Hepatocyte (in vitro differentiated cells): ENCODE measurements around the gene SP2. TPM values are rescaled to one million over a fixed set of nuclear protein-coding genes. Genes with fewer than 3 reads are reported as not detected.

Experiments used
- DNase-seq: peaks from one replicate; pipeline ENCODE4 v3.0.0-alpha.2; 2016; ENCODE audit warnings: low spot score
- H2AFZ ChIP-seq: fragments of 200-600 bp; sonication (generic); 2 replicates; pipeline ENCODE4 v1.6.0; 2016; ENCODE audit warnings: antibody characterized with exemption, mild to moderate bottlenecking
- H3K27ac ChIP-seq: fragments of 200-600 bp; sonication (generic); 2 replicates; pipeline ENCODE4 v1.5.1; 2016; ENCODE audit warnings: mild to moderate bottlenecking
- H3K27me3 ChIP-seq: fragments of 200-600 bp; sonication (generic); 2 replicates; pipeline ENCODE4 v1.6.1; 2016
- H3K36me3 ChIP-seq: fragments of 200-600 bp; sonication (generic); replicated peaks from 2 replicates; pipeline ENCODE4 v1.5.1; 2016; ENCODE audit warnings: low read depth; ENCODE audit not compliant: insufficient read depth
- H3K4me1 ChIP-seq: fragments of 200-600 bp; sonication (generic); 2 replicates; pipeline ENCODE4 v1.5.1; 2016; ENCODE audit warnings: mild to moderate bottlenecking, moderate library complexity; ENCODE audit not compliant: insufficient read depth
- H3K4me2 ChIP-seq: fragments of 200-600 bp; sonication (generic); 2 replicates; pipeline ENCODE4 v1.6.0; 2016
- H3K4me3 ChIP-seq: fragments of 200-600 bp; sonication (generic); 2 replicates; pipeline ENCODE4 v1.5.1; 2016; ENCODE audit warnings: mild to moderate bottlenecking
- H3K79me2 ChIP-seq: fragments of 200-600 bp; sonication (generic); 2 replicates; pipeline ENCODE4 v1.6.0; 2017; ENCODE audit warnings: mild to moderate bottlenecking
- H3K9me2 ChIP-seq: fragments of 200-600 bp; sonication (generic); replicated peaks from 2 replicates; pipeline ENCODE4 v1.6.0; 2017; ENCODE audit warnings: mild to moderate bottlenecking; ENCODE audit not compliant: insufficient read depth
- H3K9me3 ChIP-seq: fragments of 200-600 bp; sonication (generic); 2 replicates; pipeline ENCODE4 v1.5.1; 2016; ENCODE audit warnings: low read depth, mild to moderate bottlenecking
- H4K20me1 ChIP-seq: fragments of 200-600 bp; sonication (generic); 2 replicates; pipeline ENCODE4 v1.6.0; 2016; ENCODE audit warnings: mild to moderate bottlenecking; ENCODE audit not compliant: insufficient read depth, poor library complexity, severe bottlenecking
- CTCF ChIP-seq: fragments of 200-600 bp; sonication (generic); IDR thresholded peaks from 2 replicates; pipeline ENCODE4 v1.5.1; 2016; ENCODE audit warnings: antibody characterized with exemption, mild to moderate bottlenecking; ENCODE audit not compliant: poor library complexity
- EZH2 ChIP-seq: fragments of 200-600 bp; sonication (generic); IDR thresholded peaks from 2 replicates; pipeline ENCODE4 v1.6.1; 2016; ENCODE audit warnings: antibody characterized with exemption, mild to moderate bottlenecking, borderline replicate concordance
- EZH2phosphoT487 ChIP-seq: fragments of 200-600 bp; sonication (generic); IDR thresholded peaks from one replicate; pipeline ENCODE4 v1.6.1; 2018; ENCODE audit warnings: antibody characterized with exemption, mild to moderate bottlenecking, low read depth, moderate library complexity; ENCODE audit not compliant: unreplicated experiment, severe bottlenecking
- WGBS: methylation state at CpG from one replicate; pipeline ENCODE4 v1.1.6; 2016; ENCODE audit warnings: low lambda C conversion rate; ENCODE audit errors: missing lambda C conversion rate; 5-methylcytosine and 5-hydroxymethylcytosine counted together
- polyA plus RNA-seq: library from polyadenylated mRNA; unstranded; fragments of >200 nt; fragmentation: Nextera tagmentation; extraction: Ambion mirVana; gene quantifications from 2 replicates; pipeline ENCODE4 v1.2.1, GENCODE V29; 2016
- total RNA-seq: library from RNA; depleted of rRNA; stranded (reverse); fragments of >200 nt; gene quantifications from 2 replicates; pipeline ENCODE4 v1.2.3, GENCODE V29; 2014

Gene SP2
- total and polyA plus RNA-seq, 2 experiments from 2014 or later, result 1.5 to 10.6 TPM

- Histone ChIP-seq H3K36me3 (no peaks in the 10 kb centered on the region), H3K4me3 (no peak overlapping the region), H4K20me1 (no peaks in the 10 kb centered on the region), H3K27me3 (no peaks in the 10 kb centered on the region), H3K79me2 (no peaks in the 10 kb centered on the region), H3K9me3 (no peaks in the 10 kb centered on the region), H3K4me1 (no peaks in the 10 kb centered on the region), H2AFZ (no peak overlapping the region), H3K9me2 (no peaks in the 10 kb centered on the region), H3K27ac (no peak overlapping the region), H3K4me2 (no peak overlapping the region)
- no peak for TF ChIP-seq CTCF
- no peak for TF ChIP-seq EZH2phosphoT487
- TF ChIP-seq EZH2, result no peak
- DNase-seq, result no peak
- 86% methylated on average over 3 of the region's 3 CpGs for WGBS
Measured at GRCh38 chr17:47925678-47925988, 29.6 kb downstream of the SP2 start.

- Histone ChIP-seq H3K36me3 (no peaks in the 10 kb centered on the region), H4K20me1 (no peaks in the 10 kb centered on the region), H3K4me2 (no peak overlapping the region), H3K27ac (no peak overlapping the region), H3K4me3 (no peak overlapping the region), H2AFZ (no peak overlapping the region), H3K27me3 (no peaks in the 10 kb centered on the region), H3K79me2 (no peaks in the 10 kb centered on the region), H3K9me3 (no peaks in the 10 kb centered on the region), H3K9me2 (no peaks in the 10 kb centered on the region), H3K4me1 (no peaks in the 10 kb centered on the region)
- 95% methylated on average over 18 of the region's 20 CpGs for WGBS
- no peak for DNase-seq
- TF ChIP-seq EZH2phosphoT487 (no peak), CTCF (no peak), EZH2 (no peak)
Measured at GRCh38 chr17:47927821-47928400, 31.9 kb downstream of the SP2 start.

- Histone ChIP-seq H3K27me3 (no peaks in the 10 kb centered on the region), H3K4me3 (no peak overlapping the region), H3K79me2 (no peaks in the 10 kb centered on the region), H4K20me1 (no peaks in the 10 kb centered on the region), H3K36me3 (no peaks in the 10 kb centered on the region), H3K4me1 (no peaks in the 10 kb centered on the region), H3K9me2 (no peaks in the 10 kb centered on the region), H3K9me3 (no peaks in the 10 kb centered on the region), H3K27ac (no peak overlapping the region), H2AFZ (no peak overlapping the region), H3K4me2 (no peak overlapping the region)
- TF ChIP-seq CTCF, result no peak
- TF ChIP-seq EZH2, result no peak
- no peak for TF ChIP-seq EZH2phosphoT487
- DNase-seq, result no peak
- WGBS, result 88% methylated on average over 2 of the region's 2 CpGs
Measured at GRCh38 chr17:47928415-47928814, 32.4 kb downstream of the SP2 start.
